GM21367 (cell line): Measurements from ENCODE around the gene SMCO4.

Source experiments
- ATAC-seq: cut with Tn5 transposase; IDR thresholded peaks from one replicate; pipeline ENCODE4 v1.9.1; 2021; ENCODE audit not compliant: unreplicated experiment

Gene SMCO4

GRCh38 chr11:93510196-93510873, 32.9 kb downstream of the SMCO4 start:
- ATAC-seq = no peak

DNA sequence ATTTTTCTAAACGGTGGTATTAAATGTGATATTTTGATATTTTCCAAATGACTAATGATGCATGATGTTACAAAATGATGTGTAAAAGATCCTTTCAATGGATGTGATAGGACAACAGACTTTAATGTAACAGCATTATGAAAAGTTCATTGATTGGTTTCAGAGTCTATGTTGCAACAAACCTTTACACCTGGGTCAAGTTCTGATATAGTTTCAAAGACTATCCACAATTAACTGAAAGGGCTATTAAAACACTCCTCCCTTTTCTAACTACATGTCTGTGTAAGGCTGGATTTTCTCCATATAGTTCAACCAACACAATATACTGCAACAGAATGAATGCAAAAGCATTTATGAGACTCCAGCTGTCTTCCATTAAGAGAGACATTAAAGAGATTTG, 35.7 kb downstream of the SMCO4 start:
- no peak for ATAC-seq

DNA sequence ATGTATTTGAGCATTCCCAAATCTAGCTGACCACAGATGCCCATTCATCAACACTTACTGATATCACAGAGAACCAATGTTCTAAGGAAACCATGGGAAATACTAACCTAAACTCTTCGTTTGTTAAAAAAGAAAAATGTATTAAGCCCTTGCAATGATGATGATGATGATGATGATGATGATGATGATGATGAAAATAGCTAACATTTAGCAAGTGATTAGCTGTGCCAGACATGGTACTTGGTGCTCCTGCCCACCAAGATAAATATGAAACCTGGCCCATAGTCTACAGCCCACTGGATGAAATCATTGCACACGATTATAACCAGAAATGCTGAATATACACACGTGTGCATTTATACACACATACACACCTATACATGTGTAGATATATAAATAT, 37.5 kb downstream of the SMCO4 start:
- ATAC-seq = no peak

DNA sequence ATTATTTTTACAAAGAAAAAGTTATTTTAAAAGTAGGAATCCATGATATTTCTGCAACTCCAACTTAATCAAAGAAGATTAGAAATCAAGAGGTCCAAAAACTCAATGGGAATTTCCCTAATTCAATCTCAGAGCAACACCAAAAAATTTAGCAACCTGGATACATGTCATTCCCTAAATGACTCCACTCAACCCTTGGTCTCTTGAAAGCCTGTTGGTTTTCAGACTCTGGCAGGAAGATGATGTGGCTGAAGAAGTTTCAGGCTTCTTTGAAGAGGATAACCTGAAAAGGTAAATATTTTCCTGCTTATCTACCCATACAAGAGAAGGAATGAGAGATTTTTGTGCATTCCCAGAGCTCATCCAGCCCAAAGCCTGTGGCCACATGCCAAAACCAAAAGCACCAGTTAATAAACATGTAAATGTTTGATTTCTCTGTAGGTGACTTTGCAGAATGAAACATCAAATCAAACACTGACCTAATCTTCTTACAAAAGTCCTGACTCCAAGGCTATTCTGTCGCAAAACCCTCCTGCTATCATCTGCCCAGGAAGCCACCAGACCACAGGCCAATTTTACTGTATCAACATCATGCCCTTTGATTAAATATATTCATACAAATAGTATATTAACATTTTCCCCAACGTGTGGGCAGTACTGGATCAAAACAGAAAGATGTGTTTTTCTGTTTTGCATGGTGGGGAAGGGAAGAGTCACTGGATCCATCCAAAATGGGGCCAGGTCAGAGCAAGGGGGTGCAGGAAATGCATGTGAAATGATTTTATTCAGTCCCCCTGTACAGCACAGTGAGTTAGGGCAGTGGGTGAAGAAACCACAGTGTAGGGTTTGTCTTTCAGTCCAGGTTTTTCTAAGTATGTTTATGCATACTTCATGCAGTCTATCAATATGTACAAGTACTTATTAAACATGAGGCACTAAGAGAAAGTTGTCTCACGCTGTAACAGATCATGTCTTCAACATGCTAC, 38.8 kb downstream of the SMCO4 start:
- ATAC-seq = no peak

DNA sequence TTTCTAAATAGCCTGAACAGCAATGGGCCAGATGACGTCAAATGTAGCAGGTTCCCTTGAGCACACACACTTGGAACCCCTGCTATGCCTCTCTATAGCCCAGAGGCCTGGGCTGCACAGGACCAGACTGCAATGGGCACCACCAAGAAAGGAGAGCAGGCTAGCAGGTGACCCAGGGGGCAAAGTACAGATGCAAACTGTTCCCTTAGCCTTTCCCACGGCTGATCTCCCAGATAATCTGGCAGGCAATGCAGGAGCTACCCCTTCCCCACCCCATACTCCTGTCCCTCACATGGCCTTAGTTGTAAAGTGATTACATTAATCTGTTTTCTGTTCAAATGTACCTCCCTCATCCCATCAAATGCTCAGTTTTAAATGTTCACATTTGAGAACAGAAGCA, 41.3 kb downstream of the SMCO4 start:
- no peak for ATAC-seq

- no peak for ATAC-seq
Observed at GRCh38 chr11:93500759-93501158, 42.4 kb downstream of the SMCO4 start.

- ATAC-seq = no peak
Observed at GRCh38 chr11:93498641-93499040, 44.5 kb downstream of the SMCO4 start.

GRCh38 chr11:93498161-93498560, 45.0 kb downstream of the SMCO4 start:
- no peak for ATAC-seq

- no peak for ATAC-seq
Observed at GRCh38 chr11:93497596-93497995, 45.6 kb downstream of the SMCO4 start.

- no peak for ATAC-seq
Observed at GRCh38 chr11:93494357-93494756, 48.8 kb downstream of the SMCO4 start.

- ATAC-seq = no peak
Observed at GRCh38 chr11:93493252-93493897, 49.8 kb downstream of the SMCO4 start.

DNA sequence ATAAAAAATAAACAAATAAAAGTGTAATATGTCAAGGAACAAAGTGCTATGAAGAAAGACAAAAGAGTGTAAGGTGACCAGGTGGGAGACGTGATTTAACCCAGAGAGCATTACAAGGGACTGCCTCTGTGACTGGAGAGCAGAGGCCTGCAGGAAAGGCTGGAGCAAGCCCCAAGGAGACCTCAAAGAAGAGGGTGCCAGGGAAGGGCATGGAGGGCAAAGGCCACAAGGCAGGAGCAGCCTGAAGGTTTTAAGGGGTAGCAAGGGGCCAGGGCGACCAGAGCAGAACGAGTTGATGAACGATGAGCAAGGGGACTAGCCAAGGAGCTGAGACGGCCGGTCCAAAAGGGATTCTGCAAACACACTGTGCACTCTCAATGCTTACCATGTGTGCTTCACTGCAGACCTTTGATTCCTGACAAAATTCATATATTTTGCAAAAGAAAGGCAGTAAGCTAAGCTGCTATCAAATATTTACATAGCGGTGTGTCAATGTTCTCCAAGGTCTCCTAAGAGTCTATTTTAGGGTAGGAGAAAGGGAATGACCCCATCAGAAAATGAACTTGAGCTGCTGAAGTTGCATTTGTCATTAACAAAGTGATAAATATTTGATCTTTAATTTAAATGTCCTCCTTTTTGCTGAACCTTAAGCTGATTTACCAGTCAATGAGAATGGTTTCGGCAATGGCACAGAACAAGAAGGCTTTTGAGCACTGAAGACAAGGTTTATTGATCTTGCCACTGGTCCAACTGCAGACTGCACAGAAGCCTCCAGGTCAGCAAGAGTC, 50.5 kb downstream of the SMCO4 start:
- no peak for ATAC-seq

DNA sequence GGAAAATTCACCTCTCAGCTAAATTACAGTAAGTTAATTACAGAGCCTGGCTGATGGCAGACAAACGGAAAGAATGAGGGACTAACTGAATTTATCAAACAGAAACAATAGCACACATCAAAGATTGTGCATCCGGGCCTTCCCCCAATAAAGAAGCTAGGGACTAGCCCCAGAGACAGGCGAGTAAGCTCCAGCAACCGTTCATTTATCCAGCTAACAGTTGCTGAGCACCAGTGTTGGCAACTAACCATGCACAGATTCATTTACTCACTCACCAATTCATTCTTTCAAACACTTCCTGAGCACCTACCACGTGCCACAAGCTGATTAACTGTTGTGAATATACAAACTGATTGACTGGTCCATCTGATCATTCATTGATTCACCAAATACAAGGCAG, 51.2 kb downstream of the SMCO4 start:
- ATAC-seq = no peak

DNA sequence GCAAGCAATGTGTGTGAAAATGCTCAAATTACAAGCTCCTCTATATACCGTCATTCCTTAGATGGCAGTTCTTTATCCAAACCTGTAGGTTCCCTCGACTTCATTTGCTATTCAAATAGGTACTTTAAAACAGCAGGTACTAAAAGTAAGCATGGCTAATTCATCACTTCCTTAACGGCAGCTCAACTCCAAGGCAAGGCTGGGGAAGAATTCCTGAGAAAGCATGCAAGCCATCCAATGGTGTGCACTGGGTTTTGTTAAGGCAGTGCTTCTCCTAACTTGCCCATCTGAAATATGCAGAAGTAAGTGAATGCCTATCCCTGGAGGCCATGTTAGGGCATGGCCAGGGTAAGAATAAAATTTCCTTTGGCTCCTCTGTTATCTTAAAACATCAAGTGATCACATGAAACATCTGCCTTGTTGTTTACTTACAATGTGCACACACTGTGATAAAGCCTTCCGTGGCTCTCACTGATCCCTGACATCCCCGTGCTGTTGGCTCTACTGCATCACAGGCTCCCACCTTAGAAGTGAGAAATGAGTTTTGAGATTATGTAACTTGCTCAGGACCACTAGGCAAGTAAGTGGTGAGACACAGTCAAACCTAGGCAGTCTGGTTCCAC, 52.1 kb downstream of the SMCO4 start:
- no peak for ATAC-seq

- no peak for ATAC-seq
Observed at GRCh38 chr11:93489841-93490240, 53.4 kb downstream of the SMCO4 start.

GRCh38 chr11:93487032-93487483, 56.1 kb downstream of the SMCO4 start:
- no peak for ATAC-seq

DNA sequence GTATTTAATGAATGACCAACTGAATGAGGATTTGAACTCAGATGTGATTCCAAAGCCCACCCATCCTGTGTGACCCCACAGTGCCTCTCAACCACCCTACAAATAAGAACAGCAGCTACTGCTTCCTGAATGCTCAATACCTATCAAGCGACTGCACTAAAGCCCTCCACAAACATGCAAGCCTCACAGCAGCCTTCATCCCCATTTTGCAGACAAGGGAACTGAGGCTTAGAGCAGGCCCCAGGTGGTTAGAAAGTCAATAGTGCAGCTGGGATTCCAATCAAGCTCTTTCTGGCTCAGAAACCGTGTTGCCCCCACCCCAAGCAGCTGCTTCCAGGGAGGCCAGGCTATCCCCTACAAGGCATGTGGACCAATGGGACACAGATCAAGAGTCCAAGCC, 57.2 kb downstream of the SMCO4 start:
- ATAC-seq = no peak

GRCh38 chr11:93484716-93485115, 58.5 kb downstream of the SMCO4 start:
- ATAC-seq = no peak

- no peak for ATAC-seq
Observed at GRCh38 chr11:93482556-93482955, 60.6 kb downstream of the SMCO4 start.

GRCh38 chr11:93481696-93482095, 61.5 kb downstream of the SMCO4 start:
- no peak for ATAC-seq
